Activated CD4-positive, alpha-beta T cell treated with anti-CD3 and anti-CD28 coated beads, Interleukin-2, amount 50 U/mL, for 16 hours (primary cell): Measurements from ENCODE around the gene MYO19.
"Not testable (repeated sequence)": the region's sequence is repeated elsewhere in the genome, so short reads cannot be mapped to it uniquely, and the experiment has no call there.

Experiments
- DNase-seq: peaks from one replicate; pipeline ENCODE4 v3.0.0-alpha.2; 2020

The MYO19 gene

DNA sequence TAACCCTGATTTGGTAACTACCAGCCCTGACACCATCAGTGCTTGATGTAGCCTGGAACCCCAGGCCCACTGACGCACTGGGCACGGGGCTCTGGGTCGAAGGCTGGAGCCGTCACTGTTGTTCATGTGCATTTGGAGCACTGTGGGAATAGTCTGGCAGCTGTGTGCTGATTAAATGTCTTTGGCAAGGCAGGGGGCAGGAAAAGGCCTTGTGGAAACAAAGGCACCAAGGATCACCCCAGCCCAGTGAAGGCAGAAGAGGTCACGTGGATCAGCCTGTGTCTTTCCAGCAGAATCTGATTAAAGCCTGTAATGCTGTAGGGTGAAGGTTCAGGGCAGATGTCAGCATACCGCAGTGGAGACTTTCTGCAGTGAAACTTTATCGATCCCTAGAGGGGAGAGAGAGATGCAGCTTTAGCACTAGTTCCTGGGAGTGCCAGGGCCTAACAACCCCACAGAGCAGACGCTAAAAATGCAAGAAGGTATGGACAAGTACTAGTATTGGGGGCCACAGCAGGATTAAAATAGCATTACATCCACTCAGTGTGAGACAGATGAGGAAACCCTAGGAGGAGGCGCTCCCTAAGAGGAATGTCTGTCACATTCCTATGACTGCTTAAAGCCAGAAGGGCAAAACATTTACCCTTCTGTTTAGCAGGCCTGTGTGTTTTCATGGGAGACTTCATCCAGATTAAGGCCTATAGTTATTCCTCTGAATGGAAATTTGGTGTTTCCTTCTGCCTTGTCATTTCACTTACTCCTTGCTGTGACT, 38.5 kb downstream of the MYO19 start:
- DNase-seq, result no peak

DNA sequence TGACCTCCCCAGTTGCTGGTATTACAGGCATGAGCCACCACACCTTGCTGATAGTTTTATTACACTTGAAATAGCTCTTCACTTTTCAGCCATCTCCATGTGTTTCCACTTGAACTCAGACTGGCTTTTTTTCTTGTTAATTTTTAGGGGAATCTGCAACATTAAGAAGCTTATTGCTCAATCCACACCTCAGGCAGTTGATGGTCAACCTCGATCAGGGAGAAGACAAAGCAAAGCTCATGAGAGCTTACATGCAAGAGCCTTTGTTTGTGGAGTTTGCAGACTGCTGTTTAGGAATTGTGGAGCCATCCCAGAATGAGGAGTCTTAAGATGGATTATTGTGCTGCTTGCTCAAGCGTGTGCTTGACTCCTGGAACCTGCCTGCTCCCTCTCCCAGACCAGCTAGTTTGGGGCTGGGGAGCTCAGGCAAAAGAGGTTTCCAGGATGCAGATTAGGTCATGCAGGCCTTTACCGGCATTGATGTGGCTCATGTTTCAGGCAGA, 39.5 kb downstream of the MYO19 start:
- no peak for DNase-seq

DNA sequence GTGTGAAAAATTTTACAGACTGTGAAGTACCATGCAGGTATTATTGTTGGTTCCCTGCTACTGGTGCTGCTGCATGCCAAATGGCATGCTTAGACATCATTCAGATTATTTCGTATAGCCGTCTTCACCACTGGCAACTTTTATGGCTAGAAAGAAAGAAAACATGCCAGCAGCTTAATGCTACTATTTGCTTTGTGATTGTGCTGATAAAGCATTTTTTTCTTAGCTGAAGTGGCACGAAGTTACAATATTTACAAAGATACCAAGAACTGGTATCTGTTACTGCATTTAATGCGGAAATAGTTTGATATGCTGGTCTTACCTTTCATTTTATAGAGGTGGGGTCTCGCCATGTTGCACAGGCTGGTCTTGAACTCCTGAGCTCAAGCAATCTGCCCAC, 40.0 kb downstream of the MYO19 start:
- no peak for DNase-seq

DNA sequence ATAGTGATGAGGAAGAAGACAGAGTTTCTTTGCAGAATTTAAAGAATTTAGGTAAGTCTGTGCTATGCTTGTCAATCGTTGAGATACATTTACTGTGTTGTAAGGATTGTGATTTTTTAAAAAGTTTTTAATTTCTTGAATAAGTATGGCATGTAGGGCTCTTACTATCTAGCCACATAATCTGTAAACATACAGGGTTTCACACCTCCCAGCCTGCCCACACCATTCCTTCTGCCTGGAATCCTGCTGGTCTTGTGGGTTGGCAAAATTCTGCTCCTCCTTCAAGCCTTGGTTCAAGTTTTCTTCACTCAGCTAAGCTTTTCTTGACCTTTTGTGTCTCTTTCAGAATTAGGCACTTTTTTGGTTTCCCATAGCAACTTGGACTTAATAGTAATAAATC, 40.7 kb downstream of the MYO19 start:
- no peak for DNase-seq

DNA sequence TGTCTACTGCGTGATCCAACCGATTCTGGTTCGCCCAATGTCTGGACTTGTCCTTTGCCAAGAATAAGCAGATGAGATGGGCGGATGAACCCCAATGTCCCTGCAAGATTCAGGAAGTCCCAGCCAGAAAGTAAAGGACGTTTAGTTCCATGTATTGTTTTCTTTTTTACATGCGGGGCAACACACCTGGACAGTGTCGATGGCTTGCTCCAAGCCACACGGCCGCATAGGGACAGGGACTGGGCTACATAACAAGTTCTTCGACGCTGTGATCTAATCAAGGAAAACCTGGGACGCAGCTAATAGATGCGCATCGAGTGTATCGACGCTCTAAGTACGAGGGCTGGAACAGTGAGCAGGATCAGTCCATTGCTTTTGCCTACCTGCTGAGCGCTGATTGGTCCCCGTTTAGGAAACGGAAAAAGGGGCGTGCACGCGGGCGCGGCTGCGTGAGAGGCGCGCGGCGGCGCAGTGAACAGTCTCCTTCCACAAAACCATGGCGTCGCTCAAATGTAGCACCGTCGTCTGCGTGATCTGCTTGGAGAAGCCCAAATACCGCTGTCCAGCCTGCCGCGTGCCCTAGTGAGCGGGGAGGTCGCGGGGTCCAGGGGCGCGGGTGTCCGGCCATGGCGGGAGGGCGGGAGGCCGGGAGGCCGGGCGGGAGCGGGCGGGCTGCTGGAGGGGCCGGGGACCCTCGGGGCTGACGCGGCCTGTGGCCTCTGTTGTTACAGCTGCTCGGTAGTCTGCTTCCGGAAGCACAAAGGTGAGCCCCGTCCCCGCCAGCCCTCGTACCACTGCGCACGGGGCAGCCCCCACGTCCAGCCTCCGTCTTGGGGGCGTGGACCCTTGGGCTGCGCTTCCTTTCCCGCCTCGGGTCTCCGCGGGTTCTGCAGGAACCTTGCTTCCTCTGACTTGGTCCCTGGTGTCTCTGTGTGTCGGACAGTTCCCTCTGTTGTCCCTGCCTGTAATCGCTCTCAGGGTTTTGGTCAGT, 48.2 kb downstream of the MYO19 start, which contains the start of gene ZNHIT3:
TSS of gene ZNHIT3 (plus strand) at position 478 of the 991 bp plus-strand sequence. CDS start at position 497, 19 bp downstream.
- peak; percentile 94 for DNase-seq

DNA sequence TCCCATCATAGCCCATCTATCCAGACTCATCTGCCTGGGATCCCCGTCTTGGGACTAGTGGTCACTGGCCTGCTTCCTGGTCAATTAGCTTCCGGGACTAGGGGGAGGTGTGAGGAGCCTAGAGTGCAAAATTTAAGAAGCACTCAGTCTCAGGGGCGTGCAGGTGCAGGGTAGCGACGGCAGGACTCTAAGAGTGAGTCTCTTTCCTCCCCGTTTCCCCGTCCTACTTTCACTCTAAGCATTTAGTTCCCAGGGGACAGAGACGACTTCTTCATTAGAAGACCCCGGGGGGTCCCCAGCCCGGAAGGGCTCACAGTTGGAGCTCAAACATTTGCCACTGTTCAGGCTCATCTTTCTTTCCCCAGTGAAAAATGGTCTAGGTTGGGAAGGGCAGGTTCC, 48.9 kb downstream of the MYO19 start:
- no peak for DNase-seq

DNA sequence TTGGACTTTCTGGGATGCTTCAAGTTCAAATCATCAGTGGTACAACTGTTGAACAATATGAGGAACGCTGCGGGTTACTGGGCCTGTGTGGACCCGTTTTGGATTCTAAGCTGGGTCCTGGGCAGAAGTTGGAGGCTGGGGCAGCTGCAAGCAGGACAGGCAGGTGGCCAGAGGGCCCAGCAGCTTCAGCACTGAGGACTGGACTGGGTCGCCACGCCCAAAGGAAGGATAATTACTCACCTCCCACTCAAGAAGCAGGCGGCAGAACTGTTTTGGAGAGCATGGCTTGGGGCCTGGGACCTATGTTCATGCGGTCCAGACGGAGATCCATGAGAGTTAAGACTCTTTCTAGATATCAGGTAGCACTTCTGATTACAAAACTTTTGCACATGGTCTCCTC, 49.6 kb downstream of the MYO19 start:
- DNase-seq, result no peak

DNA sequence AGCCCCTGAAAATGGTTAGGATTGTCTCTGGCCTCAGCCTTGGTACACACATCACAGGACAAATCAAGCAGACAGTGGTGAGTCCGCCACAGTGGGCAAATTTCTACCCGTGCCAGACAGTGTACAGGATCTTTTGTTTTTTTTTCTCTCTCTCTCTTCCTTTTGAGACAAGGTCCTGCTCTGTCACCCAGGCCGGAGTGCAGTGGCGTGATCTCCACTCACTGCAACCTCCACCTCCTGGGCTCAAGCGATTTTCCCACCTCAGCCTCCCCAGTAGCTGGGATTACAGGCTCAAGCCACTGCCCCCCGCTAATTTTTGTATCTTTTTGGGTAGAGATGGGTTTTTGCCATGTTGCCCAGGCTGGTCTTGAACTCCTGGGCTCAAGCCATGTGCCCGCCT, 50.6 kb downstream of the MYO19 start:
- not testable (repeated sequence) for DNase-seq

DNA sequence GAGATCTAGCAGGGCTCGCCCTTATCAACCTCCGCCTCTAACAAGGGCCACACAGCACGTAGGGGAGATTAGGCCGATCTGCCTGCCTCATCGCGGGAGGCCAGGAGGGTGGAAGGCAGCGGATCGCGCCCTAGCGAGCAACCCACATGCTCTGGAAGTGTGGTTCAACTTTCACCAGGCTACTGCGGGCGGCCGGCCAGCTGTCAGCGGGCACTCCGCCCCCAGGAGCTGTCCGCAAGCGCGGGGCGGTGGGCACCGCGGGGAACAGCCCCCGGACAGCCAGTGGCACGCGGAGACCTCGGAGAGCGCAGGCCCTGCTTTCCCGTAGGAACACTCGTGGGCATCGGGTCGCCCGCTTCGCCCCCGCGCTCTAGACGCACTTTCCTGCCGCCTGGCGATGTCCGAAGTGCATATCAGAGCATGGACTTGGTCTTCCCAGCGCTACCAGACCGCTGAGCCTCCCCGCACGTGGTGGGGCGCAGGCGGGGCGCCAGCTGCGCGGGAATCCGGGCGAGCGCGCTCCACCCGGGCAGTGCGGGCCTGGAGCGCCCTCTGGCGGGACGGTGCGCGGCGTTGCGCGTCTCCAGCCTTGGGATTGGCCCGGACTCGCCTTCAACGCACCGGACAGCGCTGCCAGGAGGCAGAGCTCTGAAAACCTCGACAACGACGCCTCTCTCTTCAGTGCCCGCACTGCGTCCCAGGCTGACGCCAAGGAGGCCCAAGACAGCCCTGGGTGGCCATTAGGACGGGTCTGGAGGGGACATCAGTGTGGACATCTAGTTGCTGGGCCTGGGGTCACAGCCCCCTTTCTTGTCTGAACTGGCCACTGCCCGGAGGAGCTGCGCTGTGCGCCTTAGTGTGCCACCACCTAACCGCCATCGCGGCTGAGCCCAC, 51.8 kb downstream of the MYO19 start:
- peak; percentile 84 for DNase-seq

DNA sequence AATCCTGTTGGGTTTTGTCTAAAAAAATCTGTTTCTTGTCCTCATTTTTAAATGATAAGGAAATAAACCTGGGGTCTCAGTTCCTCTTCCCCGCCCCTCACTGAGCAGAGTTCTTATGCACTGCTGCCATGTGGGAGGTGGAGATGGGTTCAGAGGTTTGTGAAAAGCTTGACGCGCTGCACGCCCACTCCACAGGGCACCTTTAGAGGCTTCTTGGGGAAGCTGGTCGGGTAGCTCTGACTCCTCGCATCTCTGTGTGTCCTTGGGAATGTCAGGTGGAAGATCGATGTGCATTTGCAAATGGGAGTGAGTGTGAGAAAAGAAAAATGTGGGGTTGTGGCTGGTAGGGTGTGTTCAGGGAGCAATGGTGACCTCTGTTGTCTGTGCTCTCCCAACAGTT, 52.8 kb downstream of the MYO19 start:
- DNase-seq, result no peak

DNA sequence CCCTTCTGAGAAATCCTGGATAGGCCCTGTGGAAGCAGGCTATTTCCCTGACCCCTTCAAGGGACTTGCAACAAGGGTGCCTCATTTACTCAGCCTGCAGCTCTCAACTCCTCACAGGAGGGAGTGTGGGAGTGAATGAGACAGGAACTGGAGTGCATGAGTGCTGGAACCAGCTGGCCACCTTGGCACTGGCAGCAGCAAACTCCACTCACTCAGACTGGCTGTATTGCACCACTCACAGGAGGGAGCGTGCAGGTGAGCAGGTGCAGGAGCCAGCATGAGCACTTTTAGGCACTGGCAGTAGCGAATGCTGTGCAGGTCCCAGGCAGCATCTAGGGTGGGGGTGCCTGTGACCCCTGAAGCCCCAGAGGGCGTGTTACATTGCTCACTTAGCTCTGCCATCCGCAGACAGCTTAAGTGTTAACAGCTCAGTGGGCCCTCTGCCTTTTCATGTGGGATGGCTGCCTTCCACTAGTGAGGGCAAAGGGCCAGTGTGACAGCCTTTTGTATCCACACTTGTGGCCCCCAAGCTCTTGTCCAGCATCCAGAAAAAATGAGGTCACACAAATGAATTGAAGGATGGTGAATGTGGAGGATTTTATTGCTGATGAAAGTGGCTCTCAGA, 59.2 kb downstream of the MYO19 start:
- no peak for DNase-seq

DNA sequence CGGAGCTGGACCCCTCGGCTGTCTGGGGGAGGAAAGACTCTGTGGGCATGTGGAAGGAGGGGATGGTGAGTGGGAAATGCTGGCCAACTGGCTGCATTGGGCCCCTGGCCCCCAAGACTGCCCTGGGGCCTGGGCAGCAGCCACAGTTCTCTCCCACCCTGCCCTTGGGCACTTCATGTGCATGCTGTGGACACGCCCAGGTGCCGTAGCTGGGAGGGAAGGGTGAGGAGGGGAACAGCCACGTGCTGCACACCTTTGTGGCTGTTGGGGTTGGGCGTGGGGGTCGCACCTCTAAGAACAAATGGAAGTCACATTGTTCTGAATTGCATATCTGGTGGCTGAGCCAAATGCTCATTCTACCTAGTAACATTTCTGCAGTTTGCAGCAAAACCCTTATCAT, 60.1 kb downstream of the MYO19 start:
- no peak for DNase-seq

DNA sequence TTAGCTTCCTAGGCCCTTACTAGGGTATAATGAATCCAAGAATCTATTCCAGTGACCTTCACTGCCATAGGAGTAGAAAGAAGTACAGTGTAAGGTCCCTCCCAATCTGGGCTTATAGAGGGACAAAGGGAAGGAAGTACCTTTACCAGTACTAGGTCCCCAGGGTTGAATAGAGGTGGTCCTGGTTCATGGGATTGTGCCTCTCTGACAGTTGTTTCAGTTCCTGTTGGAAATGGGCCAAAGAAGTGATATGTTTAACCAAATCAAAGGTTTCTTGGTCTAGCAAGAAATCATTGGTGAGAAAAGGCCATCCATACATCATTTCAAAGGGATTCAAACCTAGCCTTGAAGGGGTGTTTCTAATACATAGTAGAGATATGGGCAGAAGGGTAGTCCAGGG, 64.2 kb downstream of the MYO19 start:
- no peak for DNase-seq

DNA sequence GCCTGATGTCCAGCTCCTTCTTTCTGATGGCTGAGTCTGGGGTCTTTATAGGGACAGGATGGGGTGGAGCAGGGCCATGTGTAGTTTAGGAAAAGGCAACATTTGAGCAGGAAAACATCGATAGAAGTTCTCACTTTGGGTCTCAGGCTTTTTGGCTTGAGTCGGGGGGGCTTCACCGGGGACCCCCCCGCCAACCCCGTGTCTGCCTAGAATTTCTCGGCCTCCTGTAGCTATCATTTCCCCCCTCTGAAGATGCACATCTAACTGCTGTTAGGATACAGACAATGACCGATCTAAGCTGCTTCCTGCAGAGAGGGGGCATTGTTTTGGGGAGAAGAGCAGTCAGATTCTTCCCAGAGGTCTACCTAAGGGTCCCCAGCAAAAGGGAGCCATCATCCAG, 64.9 kb downstream of the MYO19 start:
- no peak for DNase-seq

DNA sequence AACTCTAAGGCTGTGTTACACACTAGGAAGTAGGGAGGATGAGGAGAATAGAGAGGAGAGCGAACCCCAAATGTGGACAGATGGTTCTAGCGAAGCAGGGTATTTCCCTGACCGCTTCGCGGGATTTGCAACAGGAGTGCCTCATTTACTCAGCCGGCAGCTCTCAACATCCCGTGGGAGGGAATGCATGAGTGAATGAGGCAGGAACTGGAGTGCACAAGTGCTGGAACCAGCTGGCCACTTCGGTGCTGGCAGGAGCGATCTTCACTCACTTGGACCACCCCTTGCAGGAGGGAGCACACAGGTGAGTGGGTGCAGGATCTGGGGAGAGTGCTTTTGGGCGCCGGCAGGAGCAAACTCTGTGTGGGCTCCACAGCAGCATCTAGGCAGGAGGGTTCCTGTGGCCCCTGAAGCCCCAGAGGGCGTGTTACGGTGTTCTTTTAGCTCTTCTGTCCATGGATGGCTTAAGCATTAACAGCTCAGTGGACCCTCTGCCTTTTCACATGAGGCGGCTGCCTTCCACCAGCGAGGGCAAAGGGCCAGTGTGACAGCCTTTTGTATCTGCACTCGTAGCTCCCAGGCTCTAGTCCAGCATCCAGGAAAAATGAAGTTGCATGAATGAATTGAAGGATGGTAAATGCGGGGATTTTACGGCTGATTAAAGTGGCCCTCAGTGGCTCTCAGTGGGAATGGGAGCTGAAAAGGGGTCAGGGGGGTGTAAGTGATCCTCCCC, 65.6 kb downstream of the MYO19 start:
- no peak for DNase-seq

DNA sequence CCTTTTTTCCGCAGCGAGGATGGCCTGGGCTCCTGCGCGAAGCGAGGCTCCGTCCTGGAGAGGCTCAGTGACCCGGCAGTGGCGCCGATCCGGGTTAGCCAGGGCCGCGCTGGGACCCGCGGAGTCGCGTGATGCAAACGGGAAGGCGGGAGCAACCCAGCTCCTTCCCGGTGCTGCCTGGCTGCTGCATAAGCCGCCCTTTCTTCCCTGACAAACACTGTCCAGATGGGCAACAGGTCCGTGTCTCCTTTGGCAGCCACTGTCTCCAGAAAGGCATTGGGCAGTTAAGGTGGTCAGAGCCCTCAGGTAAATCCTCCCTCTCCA, 69.9 kb downstream of the MYO19 start:
- DNase-seq, result no peak

DNA sequence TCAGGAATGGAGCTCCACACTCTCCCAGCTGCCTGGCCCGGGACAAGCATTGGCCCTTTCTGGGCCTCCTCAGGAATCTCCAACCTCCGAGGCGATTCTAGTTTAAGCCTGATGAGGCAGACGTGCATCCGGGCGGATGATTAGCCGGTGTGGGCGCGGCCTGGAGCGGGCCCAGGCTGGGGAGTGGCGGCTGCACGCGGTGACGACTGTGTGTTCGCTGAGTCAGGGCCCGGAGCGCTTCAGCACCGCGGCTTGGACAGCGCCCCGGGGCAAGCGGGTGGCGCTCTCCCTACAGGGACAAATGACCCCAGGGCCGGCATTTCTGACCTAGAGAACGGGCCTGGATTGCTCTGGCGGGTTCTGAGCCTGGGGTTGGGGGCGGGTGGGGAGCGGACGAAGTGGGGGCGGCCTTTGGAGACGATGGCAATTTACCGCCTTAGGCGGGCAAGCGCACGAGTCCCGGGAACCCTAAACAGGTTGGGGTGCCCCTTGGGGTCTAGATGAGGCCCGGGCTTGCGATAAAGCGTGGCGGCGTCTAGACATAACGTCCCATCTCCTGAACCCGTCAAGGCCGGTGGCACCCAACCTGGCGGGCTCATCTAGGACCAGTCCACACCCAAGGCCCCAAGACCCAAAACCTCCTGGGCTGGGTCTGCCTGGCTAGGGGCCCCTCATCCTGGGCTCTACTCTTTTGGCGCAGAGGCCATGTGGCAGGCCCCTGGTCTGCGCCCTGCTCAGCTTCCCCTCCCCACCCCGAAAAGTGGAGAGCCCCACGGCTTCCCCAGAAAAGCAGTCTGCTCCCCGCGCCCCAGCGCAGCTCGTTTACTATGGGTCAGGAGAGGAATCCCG, 70.5 kb downstream of the MYO19 start:
- DNase-seq, result peak; percentile 61

DNA sequence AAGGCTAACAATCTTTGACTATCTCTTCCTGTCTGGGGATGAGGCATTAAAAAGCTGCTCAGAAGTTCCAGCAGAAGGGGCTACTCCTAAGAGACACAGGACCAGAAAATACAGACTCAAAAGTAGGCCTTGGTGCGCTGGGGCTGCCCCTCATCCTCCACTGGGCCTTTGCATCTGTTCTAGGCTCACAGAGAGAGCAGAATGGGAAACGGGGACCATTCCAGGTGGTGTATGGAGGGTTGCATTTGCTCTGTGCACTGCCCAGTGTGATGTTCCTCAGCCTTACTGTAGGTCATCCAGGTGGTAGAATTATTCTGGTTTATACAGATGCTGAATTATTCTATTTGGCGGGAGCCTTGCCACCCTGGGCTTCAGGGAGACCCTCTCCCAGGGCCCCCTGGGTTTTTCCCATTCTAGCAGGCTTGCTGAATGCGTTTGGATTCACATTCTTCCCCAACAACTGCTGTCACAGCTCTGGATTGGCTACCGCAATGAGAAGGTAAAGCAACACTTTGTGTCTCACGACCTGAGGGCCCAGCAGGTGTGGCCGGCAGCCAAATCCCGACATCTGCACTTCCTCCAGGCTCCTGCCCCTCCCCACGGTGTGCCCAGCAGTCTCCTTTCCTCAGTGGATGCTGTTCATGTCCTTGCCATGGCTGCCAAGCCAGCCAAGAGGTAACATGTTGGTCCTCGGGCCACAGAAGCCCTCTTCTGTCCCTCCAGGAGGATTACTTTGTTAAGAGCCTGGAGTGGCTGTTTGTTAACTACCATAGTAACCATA, 73.1 kb downstream of the MYO19 start:
- no peak for DNase-seq

DNA sequence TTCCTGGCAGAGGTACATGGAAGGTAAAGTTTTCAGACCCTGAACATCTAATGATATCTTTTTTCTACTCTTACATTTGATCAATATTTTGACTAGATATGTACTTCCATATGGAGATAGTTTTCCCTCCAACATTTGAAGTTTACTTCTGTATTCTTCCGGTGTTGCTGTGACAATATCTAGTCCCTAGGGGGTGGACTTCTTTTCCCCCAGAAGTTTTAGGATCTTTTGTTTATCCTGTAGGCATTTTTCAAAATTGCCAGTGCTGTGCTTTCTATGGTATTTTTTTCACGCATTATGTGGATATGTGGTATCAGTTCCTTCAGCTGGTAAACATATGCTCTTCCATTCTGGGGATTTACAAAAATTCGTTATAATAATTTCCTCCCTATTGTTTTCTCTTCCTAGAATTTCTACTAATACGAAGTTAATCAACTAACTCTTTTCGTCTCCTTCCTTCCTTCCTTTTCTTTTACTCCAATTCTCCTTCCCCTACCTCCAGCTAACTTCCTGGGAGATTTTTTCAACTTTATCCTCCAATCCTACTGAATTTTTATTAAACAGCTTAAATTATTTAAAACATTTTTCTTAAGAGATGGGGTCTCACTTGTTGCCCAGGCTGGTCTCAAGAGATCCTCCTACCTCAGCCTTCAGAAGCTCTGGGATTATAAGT, 74.3 kb downstream of the MYO19 start:
- DNase-seq, result no peak
